SK-N-SH treated with all-trans-retinoic acid at 6 μM for 48 hours (cell line): Measurements from ENCODE around the gene RABGGTA.

Experiments used
- ARNTL ChIP-seq: fragments of 450-650 bp; formaldehyde crosslinking; IDR thresholded peaks from 2 replicates; pipeline ENCODE4 v1.5.0; 2020; ENCODE audit warnings: low read depth, mild to moderate bottlenecking, moderate library complexity, borderline replicate concordance
- BACH2 ChIP-seq: fragments of 250-450 bp; sonication (Bioruptor Pico); IDR thresholded peaks from 2 replicates; pipeline ENCODE4 v1.9.0; 2021; ENCODE audit warnings: mild to moderate bottlenecking, borderline replicate concordance
- CSDC2 ChIP-seq: fragments of 250-450 bp; sonication (Bioruptor Pico); IDR thresholded peaks from 2 replicates; pipeline ENCODE4 v1.5.0; 2020; ENCODE audit warnings: mild to moderate bottlenecking, moderate library complexity
- GLIS3 ChIP-seq: fragments of 250-450 bp; sonication (Bioruptor Pico); IDR thresholded peaks from 2 replicates; pipeline ENCODE4 v1.5.0; 2020; ENCODE audit warnings: mild to moderate bottlenecking, moderate library complexity
- RARB ChIP-seq: fragments of 250-450 bp; sonication (Bioruptor Pico); IDR thresholded peaks from 2 replicates; pipeline ENCODE4 v1.8.0; 2021; ENCODE audit warnings: mild to moderate bottlenecking, moderate library complexity
- TOX ChIP-seq: fragments of 250-450 bp; sonication (Bioruptor Pico); IDR thresholded peaks from 2 replicates; pipeline ENCODE4 v1.8.0; 2021; ENCODE audit warnings: mild to moderate bottlenecking, moderate library complexity, borderline replicate concordance
- ZFP3 ChIP-seq: fragments of 250-450 bp; sonication (Bioruptor Pico); IDR thresholded peaks from 2 replicates; pipeline ENCODE4 v1.5.0; 2020; ENCODE audit warnings: mild to moderate bottlenecking, moderate library complexity
- TF ChIP-seq, protein P1 (sequence below): fragments of 250-450 bp; sonication (Bioruptor Pico); IDR thresholded peaks from 2 replicates; pipeline ENCODE4 v1.8.0; 2020; ENCODE audit warnings: mild to moderate bottlenecking, moderate library complexity, borderline replicate concordance

DNA sequence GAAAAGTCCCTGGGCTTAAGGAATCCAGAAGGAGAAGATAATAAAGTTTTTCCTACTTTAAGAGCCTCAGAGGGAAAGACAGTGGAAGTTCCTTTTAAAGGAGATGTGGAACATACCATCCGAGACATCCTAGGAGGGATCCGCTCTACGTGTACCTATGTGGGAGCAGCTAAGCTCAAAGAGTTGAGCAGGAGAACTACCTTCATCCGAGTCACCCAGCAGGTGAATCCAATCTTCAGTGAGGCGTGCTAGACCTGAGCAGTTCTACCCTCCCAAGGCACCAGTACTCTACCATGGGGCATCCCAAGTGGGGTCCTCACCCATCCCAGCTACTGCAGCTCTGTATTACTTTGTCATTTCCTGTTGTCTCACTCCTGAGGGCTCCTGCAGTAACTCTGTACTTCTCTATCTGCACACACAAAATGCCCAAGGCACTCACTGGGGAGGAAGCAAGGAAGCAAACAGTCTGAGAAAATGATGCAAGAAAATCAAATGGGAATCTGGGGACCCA, 32.8 kb downstream of the RABGGTA start:
- TF ChIP-seq TOX (no peak), GLIS3 (no peak), ARNTL (CRISPR knock-in tag) (no peak), ZFP3 (CRISPR knock-in tag) (no peak), CSDC2 (CRISPR knock-in tag) (no peak), RARB (CRISPR knock-in tag) (no peak), BACH2 (no peak)
- TF ChIP-seq, protein P1, sequence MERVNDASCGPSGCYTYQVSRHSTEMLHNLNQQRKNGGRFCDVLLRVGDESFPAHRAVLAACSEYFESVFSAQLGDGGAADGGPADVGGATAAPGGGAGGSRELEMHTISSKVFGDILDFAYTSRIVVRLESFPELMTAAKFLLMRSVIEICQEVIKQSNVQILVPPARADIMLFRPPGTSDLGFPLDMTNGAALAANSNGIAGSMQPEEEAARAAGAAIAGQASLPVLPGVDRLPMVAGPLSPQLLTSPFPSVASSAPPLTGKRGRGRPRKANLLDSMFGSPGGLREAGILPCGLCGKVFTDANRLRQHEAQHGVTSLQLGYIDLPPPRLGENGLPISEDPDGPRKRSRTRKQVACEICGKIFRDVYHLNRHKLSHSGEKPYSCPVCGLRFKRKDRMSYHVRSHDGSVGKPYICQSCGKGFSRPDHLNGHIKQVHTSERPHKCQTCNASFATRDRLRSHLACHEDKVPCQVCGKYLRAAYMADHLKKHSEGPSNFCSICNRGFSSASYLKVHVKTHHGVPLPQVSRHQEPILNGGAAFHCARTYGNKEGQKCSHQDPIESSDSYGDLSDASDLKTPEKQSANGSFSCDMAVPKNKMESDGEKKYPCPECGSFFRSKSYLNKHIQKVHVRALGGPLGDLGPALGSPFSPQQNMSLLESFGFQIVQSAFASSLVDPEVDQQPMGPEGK (CRISPR knock-in tag), result no peak
